Measurements from ENCODE around the gene NEURL1.

The NEURL1 gene

DNA sequence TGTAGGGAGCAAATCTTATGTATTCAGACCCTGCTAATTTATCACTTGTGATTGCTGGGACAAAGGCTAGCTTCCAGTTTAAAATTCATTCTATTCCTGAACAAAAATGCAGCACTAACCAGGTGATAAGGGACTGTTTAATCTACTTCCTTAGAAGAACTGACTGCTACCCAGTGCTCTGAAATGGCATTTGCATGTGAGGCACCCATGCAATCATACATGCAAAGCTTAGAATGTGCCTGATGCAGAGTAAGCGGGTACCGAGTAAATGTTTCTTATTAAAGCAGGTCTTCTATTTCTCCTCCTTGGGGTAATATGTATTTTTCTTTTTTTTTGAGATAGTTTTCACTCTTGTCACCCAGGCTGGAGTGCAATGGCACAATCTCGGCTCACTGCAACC lies 54.5 kb downstream of the NEURL1 start:
- DNase-seq: no peak

GRCh38 chr10:103548581-103549348 lies 55.3 kb downstream of the NEURL1 start:
- no peak for DNase-seq

DNA sequence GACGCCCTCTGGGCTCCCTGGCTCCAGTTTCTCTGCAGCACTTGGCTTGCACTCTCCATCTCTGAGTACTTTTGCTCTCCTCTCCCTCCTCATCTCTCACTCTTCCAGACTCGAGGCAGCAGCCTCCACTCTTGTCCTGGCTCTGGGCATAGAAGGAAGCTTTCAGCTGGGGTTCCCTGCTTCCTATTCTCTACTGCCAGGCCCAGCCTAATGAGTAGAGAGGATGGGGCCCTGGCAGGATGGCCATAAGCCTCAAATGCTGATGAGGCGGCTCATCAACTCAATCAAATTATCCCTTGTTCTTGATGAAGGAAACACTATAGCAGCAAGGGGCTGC lies 55.8 kb downstream of the NEURL1 start:
- no peak for DNase-seq

DNA sequence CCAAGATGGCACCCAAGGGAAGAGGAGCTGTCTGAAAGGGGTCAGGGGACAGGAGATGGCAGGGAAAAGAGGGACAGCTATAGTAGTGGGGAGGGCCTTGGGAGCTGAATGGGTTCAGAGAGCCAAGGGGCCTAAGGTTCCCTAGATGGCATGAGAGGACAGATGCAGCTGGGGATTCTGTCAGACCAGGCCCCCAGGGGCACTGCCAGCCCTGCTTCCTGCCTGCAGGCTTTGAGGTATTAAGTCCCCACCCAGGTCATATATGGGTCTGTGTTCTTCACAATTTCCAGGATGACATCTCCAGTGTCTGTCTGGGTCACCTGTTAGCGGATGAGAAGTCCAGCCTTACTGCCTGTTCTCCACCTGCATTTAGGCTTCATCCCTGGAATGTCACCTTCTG lies 56.7 kb downstream of the NEURL1 start:
- DNase-seq: no peak

DNA sequence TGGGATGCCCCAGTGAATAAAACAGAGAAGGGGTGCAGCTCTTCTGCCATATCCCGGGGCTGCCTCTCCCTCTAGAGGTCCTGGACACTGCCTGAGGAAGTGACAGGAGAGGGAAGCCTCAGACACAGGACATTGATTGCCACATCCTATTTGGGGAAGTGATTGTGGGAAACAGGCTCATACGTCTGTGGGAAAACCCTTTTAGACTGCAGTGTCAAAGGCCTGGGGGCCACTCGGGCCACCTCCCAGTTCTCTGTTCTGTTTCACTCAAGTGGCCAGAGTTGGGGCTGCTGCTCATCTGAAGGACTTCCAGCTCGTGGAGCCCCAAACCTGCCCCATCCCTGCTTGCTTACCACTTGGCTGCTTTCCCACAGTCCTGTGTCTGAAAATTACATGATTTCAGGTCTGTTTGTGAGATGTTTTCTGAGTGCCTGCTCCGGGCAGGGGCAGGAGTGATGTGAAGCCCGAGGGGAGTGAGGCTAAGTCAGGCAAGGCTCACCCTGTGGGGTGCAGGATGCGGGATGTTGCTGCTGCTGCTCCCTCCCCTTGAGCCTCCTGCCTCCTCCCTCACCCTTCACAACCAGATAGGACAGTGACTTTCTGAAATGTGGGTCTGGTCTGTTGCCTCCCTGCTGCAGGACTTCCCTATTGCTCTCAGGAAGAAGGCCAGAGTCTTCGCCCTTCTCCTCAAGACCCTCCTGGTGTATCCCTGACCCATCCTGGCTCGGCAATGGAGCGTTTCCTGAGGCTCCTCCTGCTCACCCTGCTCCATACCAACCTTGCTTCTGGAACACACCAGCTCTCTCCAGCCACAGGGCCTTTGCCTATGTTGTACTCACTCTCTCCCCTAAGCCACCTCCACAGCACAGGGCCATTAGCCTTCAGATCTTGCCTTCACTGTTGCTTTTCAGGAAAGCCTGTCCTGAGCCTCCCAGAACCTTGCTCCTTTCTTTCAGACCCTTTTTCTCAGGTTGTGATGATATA lies 58.4 kb downstream of the NEURL1 start:
- no peak for DNase-seq

GRCh38 chr10:103552856-103553742 lies 59.6 kb downstream of the NEURL1 start:
- DNase-seq: no peak

- DNase-seq: no peak
Measured at GRCh38 chr10:103553743-103554487, 60.4 kb downstream of the NEURL1 start.

GRCh38 chr10:103554488-103555324 lies 61.2 kb downstream of the NEURL1 start:
- DNase-seq: peak; percentile 63

DNA sequence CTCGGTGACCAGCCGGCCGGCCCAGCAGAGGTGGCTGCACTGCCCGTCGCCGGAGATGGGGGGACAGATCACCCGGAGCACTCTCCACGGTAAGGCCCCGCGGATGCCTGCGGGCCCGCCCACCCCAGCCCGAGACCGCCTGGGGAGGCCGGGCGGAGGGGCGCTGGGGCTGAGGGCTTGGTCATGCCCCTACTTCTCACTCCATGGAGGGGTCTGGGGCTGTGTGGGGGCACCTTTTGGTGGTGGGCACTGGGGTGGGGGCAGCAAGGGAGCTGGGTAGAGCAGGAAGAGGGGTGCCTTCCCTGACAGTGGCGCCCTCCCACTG lies 61.8 kb downstream of the NEURL1 start:
- no peak for DNase-seq

GRCh38 chr10:103555712-103556111 lies 62.2 kb downstream of the NEURL1 start:
- no peak for DNase-seq

DNA sequence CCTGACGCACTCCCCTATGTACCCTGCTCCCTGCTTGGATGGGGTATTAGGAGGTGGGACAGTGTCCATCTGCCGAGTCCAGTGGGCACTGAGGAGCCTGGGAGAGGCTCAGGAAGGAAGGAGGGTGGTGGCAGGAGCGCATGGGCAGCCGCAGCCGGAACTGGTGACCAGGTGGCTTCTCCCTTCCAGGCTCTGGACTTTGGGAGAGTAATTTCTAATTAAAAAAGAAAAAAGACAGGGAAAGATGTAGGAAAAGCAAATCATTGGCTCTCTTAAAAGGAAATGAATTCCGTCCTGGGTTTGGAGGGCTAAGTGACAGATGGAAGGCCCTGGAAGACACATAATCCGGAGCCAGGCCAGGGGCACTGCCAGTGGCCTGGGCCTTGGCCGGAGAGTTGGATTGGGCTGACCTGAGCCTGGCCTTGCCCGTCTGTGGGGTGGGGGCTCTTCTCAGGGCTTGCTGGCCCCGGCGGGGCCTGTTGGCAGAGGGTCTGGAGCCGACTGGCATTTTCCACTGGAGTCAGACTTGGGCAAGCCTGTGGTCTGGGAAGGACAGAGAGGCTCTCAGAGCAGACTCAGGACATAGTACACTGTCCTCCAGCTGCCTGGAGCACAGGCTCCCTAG lies 63.0 kb downstream of the NEURL1 start:
- DNase-seq: no peak

DNA sequence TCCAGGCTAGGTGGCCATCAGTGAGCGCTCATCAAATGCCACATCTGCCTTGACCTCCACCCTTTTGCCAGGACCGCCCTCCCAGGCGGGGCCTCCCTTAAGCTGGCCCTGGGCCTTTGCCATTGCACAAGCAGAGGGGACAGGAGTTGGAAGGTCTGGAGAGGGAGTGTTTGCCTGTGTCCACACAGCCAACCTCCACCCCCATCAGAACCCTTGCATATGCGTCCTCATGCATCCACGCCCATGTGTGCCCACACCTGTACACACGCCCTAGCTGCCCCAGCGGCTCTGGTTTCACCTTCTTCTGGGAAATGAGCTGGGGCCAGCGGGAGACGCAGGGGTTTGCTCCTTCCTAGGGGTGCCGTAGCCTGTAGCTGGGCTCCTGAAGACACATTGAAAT lies 64.0 kb downstream of the NEURL1 start:
- no peak for DNase-seq

DNA sequence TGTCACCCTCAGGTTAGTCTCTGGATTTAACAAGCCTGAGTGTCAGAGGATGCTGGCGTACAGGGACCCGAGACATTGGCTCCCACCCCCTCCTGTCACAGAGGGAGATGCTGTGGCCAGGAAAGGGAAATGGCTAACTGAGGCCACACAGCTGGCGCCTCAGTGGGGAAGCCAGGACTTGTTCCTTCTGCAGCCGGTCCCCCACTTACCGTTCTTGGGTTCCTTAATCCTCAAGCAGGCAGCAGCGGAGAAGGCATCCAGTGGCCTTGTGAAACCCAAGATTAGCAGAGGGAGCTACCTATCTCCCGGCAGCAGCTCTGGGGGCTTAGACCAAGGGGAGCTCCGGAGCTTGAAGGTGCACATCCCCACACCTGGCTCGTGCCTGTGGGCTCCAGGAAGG lies 65.4 kb downstream of the NEURL1 start:
- no peak for DNase-seq

- no peak for DNase-seq
Measured at GRCh38 chr10:103559776-103560175, 66.3 kb downstream of the NEURL1 start.

- DNase-seq: no peak
Measured at GRCh38 chr10:103560886-103561285, 67.4 kb downstream of the NEURL1 start.

GRCh38 chr10:103562383-103562782 lies 68.9 kb downstream of the NEURL1 start:
- DNase-seq: no peak

GRCh38 chr10:103563231-103564115 lies 70.0 kb downstream of the NEURL1 start:
- no peak for DNase-seq

GRCh38 chr10:103564116-103564501 lies 70.6 kb downstream of the NEURL1 start:
- DNase-seq: no peak

DNA sequence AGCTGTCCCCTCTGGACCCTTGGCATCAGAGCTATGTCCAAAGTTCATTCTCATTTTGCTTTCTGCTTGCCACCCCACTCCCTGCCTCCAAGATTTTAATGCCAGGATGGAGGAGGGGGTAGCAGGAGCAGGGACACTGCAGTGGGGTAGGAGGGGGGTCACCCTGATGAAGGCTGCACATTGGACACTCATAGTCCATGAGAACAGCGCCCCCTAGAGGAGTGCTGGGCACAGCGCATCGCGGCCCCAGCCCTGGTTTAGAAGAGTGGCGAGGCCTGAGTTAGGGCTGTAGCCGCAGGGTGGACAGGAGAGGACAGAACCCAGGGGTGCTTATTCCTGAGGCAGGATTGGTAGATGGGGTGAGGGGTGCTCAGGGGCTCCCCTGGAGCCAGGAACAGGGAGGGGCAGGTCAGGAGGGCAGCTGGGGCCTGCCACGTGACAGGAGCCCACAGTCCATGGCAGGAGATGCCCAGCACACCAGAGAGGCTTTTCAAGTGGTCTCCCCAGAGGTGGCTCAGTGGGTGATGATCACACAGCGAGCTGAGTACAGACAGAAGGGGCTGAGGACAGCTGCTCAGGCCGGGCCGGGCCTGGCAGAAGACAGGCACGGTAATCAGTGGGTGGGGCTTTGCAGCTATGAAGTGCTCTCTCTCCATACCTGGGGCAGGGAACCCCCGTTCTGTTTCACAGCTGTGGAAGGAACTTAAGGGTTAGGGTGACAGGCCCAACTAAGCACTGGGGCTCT lies 71.4 kb downstream of the NEURL1 start:
- no peak for DNase-seq
